SK-N-SH treated with all-trans-retinoic acid at 6 μM for 48 hours (cell line): ENCODE data around the gene SMARCD1.

Source experiments
- ARNTL ChIP-seq: fragments of 450-650 bp; formaldehyde crosslinking; IDR thresholded peaks from 2 replicates; pipeline ENCODE4 v1.5.0; 2020; ENCODE audit warnings: low read depth, mild to moderate bottlenecking, moderate library complexity, borderline replicate concordance
- BACH2 ChIP-seq: fragments of 250-450 bp; sonication (Bioruptor Pico); IDR thresholded peaks from 2 replicates; pipeline ENCODE4 v1.9.0; 2021; ENCODE audit warnings: mild to moderate bottlenecking, borderline replicate concordance
- CSDC2 ChIP-seq: fragments of 250-450 bp; sonication (Bioruptor Pico); IDR thresholded peaks from 2 replicates; pipeline ENCODE4 v1.5.0; 2020; ENCODE audit warnings: mild to moderate bottlenecking, moderate library complexity
- PATZ1 ChIP-seq: fragments of 250-450 bp; sonication (Bioruptor Pico); IDR thresholded peaks from 2 replicates; pipeline ENCODE4 v1.8.0; 2020; ENCODE audit warnings: mild to moderate bottlenecking, moderate library complexity, borderline replicate concordance
- RARB ChIP-seq: fragments of 250-450 bp; sonication (Bioruptor Pico); IDR thresholded peaks from 2 replicates; pipeline ENCODE4 v1.8.0; 2021; ENCODE audit warnings: mild to moderate bottlenecking, moderate library complexity
- SNAI2 ChIP-seq: fragments of 250-450 bp; sonication (Bioruptor Pico); IDR thresholded peaks from 2 replicates; pipeline ENCODE4 v1.5.0; 2020; ENCODE audit warnings: mild to moderate bottlenecking, moderate library complexity
- TOX ChIP-seq: fragments of 250-450 bp; sonication (Bioruptor Pico); IDR thresholded peaks from 2 replicates; pipeline ENCODE4 v1.8.0; 2021; ENCODE audit warnings: mild to moderate bottlenecking, moderate library complexity, borderline replicate concordance
- ZFP3 ChIP-seq: fragments of 250-450 bp; sonication (Bioruptor Pico); IDR thresholded peaks from 2 replicates; pipeline ENCODE4 v1.5.0; 2020; ENCODE audit warnings: mild to moderate bottlenecking, moderate library complexity
- ZFP30 ChIP-seq: fragments of 450-650 bp; formaldehyde crosslinking; IDR thresholded peaks from 2 replicates; pipeline ENCODE4 v1.5.0; 2022; ENCODE audit warnings: mild to moderate bottlenecking, moderate library complexity
- ZNF70 ChIP-seq: fragments of 450-650 bp; formaldehyde crosslinking; IDR thresholded peaks from 2 replicates; pipeline ENCODE4 v1.5.0; 2020; ENCODE audit warnings: mild to moderate bottlenecking, moderate library complexity
- ZNF8 ChIP-seq: fragments of 450-650 bp; formaldehyde crosslinking; IDR thresholded peaks from 2 replicates; pipeline ENCODE4 v1.5.0; 2020; ENCODE audit warnings: mild to moderate bottlenecking, moderate library complexity
- TF ChIP-seq, protein P1 (sequence below): fragments of 250-450 bp; sonication (Bioruptor Pico); IDR thresholded peaks from 2 replicates; pipeline ENCODE4 v1.5.1; 2020; ENCODE audit warnings: low read depth, mild to moderate bottlenecking, moderate library complexity

GRCh38 chr12:50112456-50113218 lies 27.5 kb downstream of the SMARCD1 start:
- no peak for TF ChIP-seq CSDC2 (CRISPR knock-in tag)
- TF ChIP-seq, protein P1, sequence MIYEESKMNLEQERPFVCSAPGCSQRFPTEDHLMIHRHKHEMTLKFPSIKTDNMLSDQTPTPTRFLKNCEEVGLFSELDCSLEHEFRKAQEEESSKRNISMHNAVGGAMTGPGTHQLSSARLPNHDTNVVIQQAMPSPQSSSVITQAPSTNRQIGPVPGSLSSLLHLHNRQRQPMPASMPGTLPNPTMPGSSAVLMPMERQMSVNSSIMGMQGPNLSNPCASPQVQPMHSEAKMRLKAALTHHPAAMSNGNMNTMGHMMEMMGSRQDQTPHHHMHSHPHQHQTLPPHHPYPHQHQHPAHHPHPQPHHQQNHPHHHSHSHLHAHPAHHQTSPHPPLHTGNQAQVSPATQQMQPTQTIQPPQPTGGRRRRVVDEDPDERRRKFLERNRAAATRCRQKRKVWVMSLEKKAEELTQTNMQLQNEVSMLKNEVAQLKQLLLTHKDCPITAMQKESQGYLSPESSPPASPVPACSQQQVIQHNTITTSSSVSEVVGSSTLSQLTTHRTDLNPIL, result no peak
- no peak for TF ChIP-seq TOX
- no peak for TF ChIP-seq ZFP3 (CRISPR knock-in tag)
- TF ChIP-seq ZNF8 (CRISPR knock-in tag), result no peak
- TF ChIP-seq RARB (CRISPR knock-in tag), result no peak
- TF ChIP-seq BACH2 (CRISPR knock-in tag), result no peak
- no peak for TF ChIP-seq PATZ1 (CRISPR knock-in tag)
- no peak for TF ChIP-seq SNAI2 (CRISPR knock-in tag)
- TF ChIP-seq ARNTL (CRISPR knock-in tag), result no peak
- TF ChIP-seq ZNF70 (CRISPR knock-in tag), result no peak
- no peak for TF ChIP-seq ZFP30 (CRISPR knock-in tag)
